ENCODE results near the gene LDLR.

DNA sequence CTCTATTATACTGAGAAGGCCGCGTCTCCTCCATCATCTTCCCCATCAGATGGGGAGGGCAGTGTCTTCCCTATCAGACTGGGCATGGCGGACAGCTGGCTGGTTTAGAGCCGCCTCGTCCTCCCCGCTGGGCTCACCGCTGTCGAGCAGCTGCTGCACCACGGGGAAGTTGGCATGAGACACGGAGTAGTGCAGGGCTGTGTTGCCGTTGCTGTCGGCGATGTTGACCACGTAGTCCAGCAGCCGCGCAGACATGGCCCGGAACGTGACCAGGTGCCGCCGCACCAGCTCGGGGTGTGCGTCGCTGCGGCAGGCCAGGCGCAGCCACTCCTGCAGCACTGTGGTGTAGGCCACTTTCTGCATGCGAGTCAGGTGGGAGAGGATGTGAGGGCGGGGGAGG, 85.1 kb downstream of the LDLR start:
- TF ChIP-seq POLR2A (IDR thresholded peaks at IDR 0.05; ENCODE audit: low read depth, low read length) (no peak), TAF1 (IDR thresholded peaks at IDR 0.05; ENCODE audit: low read depth, low read length) (no peak)

All from GM12891 (cell line).